Endothelial cell of umbilical vein (primary cell): ENCODE results near the gene PNCK. TPM values are rescaled to one million over a fixed set of nuclear protein-coding genes. Genes with fewer than 3 reads are reported as not detected.

ENCODE experiments used
- BruUV-seq: library from RNA; stranded (reverse); fragments of 400-500 nt; replicated peaks from 2 replicates; lab custom pipeline; 2021; lab: Mats Ljungman, UMichigan
- CTCF ChIA-PET: fragments of 300-600, 350-600 bp; sonication (Branson Sonifier 250); formaldehyde crosslinking; loops from one replicate; lab custom pipeline; 2021; ENCODE audit warnings: antibody characterized with exemption, inconsistent platforms; lab: Charles Lee
- POLR2A ChIA-PET: fragments of 300-600, 350-600 bp; sonication (Branson Sonifier 250); formaldehyde crosslinking; loops from one replicate; lab custom pipeline; 2021; ENCODE audit warnings: antibody characterized with exemption, inconsistent platforms; lab: Charles Lee
- DNase-seq: peaks from one replicate; pipeline ENCODE4 v3.0.0-alpha.2; 2011; ENCODE audit warnings: low read depth, low spot score
- FAIRE-seq: peaks from 2 replicates; lab custom pipeline; 2011; peaks lifted over from hg19 to GRCh38; lab: Jason Lieb, UNC
- H2AFZ ChIP-seq: 2 replicates; pipeline ENCODE4 v1.6.0; 2012; ENCODE audit warnings: low read depth, low read length, control low read depth, inconsistent platforms
- H3K27ac ChIP-seq: 2 replicates; pipeline ENCODE4 v1.5.1; 2011; ENCODE audit warnings: low read depth, mild to moderate bottlenecking, control low read depth, low read length, moderate library complexity; ENCODE audit not compliant: insufficient read depth
- H3K27me3 ChIP-seq, 2 experiments: 2 replicates each; pipeline versions ENCODE4 v1.6.0 to v1.6.1; 2011; ENCODE audit warnings: low read length in 2 of 2, mixed read lengths in 1 of 2; ENCODE audit not compliant: control insufficient read depth in 2 of 2, insufficient read depth in 2 of 2
- H3K36me3 ChIP-seq, 2 experiments: 2 replicates in 1 of 2; 3 replicates in 1 of 2; pipeline ENCODE4 v1.5.1; 2011; ENCODE audit warnings: low read length in 2 of 2, mild to moderate bottlenecking in 1 of 2, moderate library complexity in 1 of 2; ENCODE audit not compliant: control insufficient read depth in 2 of 2, insufficient read depth in 2 of 2; ENCODE audit errors: extremely low read depth in 1 of 2
- H3K4me1 ChIP-seq: 3 replicates; pipeline ENCODE4 v1.5.1; 2011; ENCODE audit warnings: mild to moderate bottlenecking, low read length; ENCODE audit not compliant: control insufficient read depth, insufficient read depth; ENCODE audit errors: extremely low read depth
- H3K4me2 ChIP-seq: 2 replicates; pipeline ENCODE4 v1.6.1; 2011; ENCODE audit warnings: low read length, control low read depth, mixed read lengths; ENCODE audit not compliant: insufficient read depth
- H3K4me3 ChIP-seq, 3 experiments: fragments of 200-600 bp in 1 of 3; sonication (generic), shearing (Covaris generic) in 1 of 3; replicated peaks in 1 of 3; 2 replicates each; pipeline ENCODE4 v1.5.1; 2011 to 2016; ENCODE audit warnings: control low read depth in 3 of 3, low read length in 3 of 3, mild to moderate bottlenecking in 2 of 3, inconsistent platforms in 1 of 3, low read depth in 1 of 3, moderate library complexity in 1 of 3; ENCODE audit not compliant: insufficient read depth in 1 of 3
- H3K79me2 ChIP-seq: 2 replicates; pipeline ENCODE4 v1.6.0; 2012; ENCODE audit warnings: low read length, inconsistent platforms; ENCODE audit not compliant: control insufficient read depth, insufficient read depth
- H3K9ac ChIP-seq: replicated peaks from 2 replicates; pipeline ENCODE3; 2011; ENCODE audit warnings: low read length, control low read depth; ENCODE audit not compliant: insufficient read depth; ENCODE audit errors: extremely low read depth
- H3K9me1 ChIP-seq: replicated peaks from 3 replicates; pipeline ENCODE4 v1.6.0; 2011; ENCODE audit warnings: mild to moderate bottlenecking, low read length; ENCODE audit not compliant: control insufficient read depth, insufficient read depth; ENCODE audit errors: extremely low read depth
- H3K9me3 ChIP-seq: replicated peaks from 2 replicates; pipeline ENCODE4 v1.5.1; 2012; ENCODE audit warnings: low read length, inconsistent platforms; ENCODE audit not compliant: control insufficient read depth, insufficient read depth
- H4K20me1 ChIP-seq: replicated peaks from 2 replicates; pipeline ENCODE3; 2011; ENCODE audit warnings: mild to moderate bottlenecking, low read length; ENCODE audit not compliant: control insufficient read depth, insufficient read depth; ENCODE audit errors: extremely low read depth
- CTCF ChIP-seq, 2 donors: IDR thresholded peaks; 1 replicate in 1 of 2; 2 replicates in 1 of 2; pipeline ENCODE4 v1.5.1; 2011; ENCODE audit warnings: low read length in 2 of 2, mild to moderate bottlenecking in 2 of 2, moderate library complexity in 2 of 2, control low read depth in 1 of 2, inconsistent platforms in 1 of 2, low read depth in 1 of 2; ENCODE audit not compliant: insufficient read depth in 1 of 2; ENCODE audit errors: extremely low read depth in 1 of 2
- EZH2 ChIP-seq: IDR thresholded peaks from 2 replicates; pipeline ENCODE4 v1.6.1; 2012; ENCODE audit warnings: borderline replicate concordance, low read depth, mild to moderate bottlenecking, moderate library complexity, low read length, inconsistent platforms; ENCODE audit not compliant: severe bottlenecking
- GATA2 ChIP-seq: IDR thresholded peaks from 2 replicates; pipeline ENCODE4 v1.7.0; 2011; ENCODE audit warnings: low read depth, mild to moderate bottlenecking, moderate library complexity, mixed read lengths, low read length; ENCODE audit not compliant: insufficient read length, insufficient read depth
- MAX ChIP-seq: IDR thresholded peaks from 2 replicates; pipeline ENCODE4 v1.6.1; 2011; ENCODE audit not compliant: insufficient read depth, insufficient read length
- POLR2AphosphoS5 ChIP-seq: IDR thresholded peaks from 2 replicates; pipeline ENCODE4 v1.6.1; 2012; ENCODE audit warnings: low read depth, mild to moderate bottlenecking, control low read depth, low read length, moderate library complexity; ENCODE audit not compliant: insufficient read depth
- dilution Hi-C: fragments of 300-500 bp; cut with MboI; formaldehyde crosslinking; loops from one replicate; pipeline ENCODE4 v1.15.0; 2019; ENCODE audit warnings: low sequenced_read_pairs; ENCODE audit not compliant: extremely low pct_ligation_motif_present
- intact Hi-C: fragments of 100-400 bp; cut with micrococcal nuclease; formaldehyde crosslinking; loops from one replicate; pipeline ENCODE4 v1.10.0; 2022
- polyA plus RNA-seq, 4 experiments: library from polyadenylated mRNA; depleted of rRNA in 3 of 4; stranded (reverse) in 3 of 4; unstranded in 1 of 4; fragments of >200 nt; gene quantifications; 2 replicates each; pipeline versions ENCODE4 v1.2.1 to v1.2.3, GENCODE V29; 2011 to 2012; ENCODE audit warnings: missing spikeins in 1 of 4
- total RNA-seq: library from RNA; stranded (reverse); gene quantifications from 2 replicates; pipeline ENCODE4 v1.2.3, GENCODE V29; 2021

PNCK gene
- total and polyA plus RNA-seq, 2 donors (not counting 3 experiments of a cell fraction or from before 2014, with no cell fraction given): 0.12 TPM; not detected in 1

- BruUV-seq: no TSS peak
- H3K9me3 ChIP-seq: no peaks in the 10 kb centered on the region
- FAIRE-seq: no peak
Observed at GRCh38 chrX:153662266-153662665, 11.3 kb downstream of the PNCK start.

More at GRCh38 chrX:153662266-153662665, 11.3 kb downstream of the PNCK start:
- Histone ChIP-seq H3K9ac (no peak overlapping the region), H3K27me3 (peaks cover 1 to 14% of the 10 kb centered on the region in 2 experiments), H3K27ac (no peak overlapping the region), H3K4me1 (no peaks in the 10 kb centered on the region), H3K4me2 (no peak overlapping the region), H4K20me1 (no peaks in the 10 kb centered on the region), H3K79me2 (no peaks in the 10 kb centered on the region), H3K36me3 (no peaks in the 10 kb centered on the region), H3K4me3 (no peak overlapping the region), H2AFZ (no peak overlapping the region), H3K9me1 (no peaks in the 10 kb centered on the region)
- peak; percentile 39 for DNase-seq
- ChIA-PET CTCF (interaction anchor here (0.6 to 3.3 kb wide), 15 partner anchors 8 to 721 kb away, joined by 3 to 15 read pairs (median 4); partner anchors contain the start of gene CCNQ), POLR2A (no interaction called here)
- no peak for TF ChIP-seq POLR2AphosphoS5
- no peak for TF ChIP-seq MAX
- TF ChIP-seq GATA2: no peak
- peak; percentile 39 for TF ChIP-seq EZH2
- peak; percentile 46 to 50 for TF ChIP-seq CTCF (IDR thresholded peaks at IDR 0.05; ENCODE audit: extremely low read depth in 1 of 2, insufficient read depth in 1 of 2, low read depth in 1 of 2, low read length in 2 of 2)
- dilution Hi-C loops (no loop called here), intact Hi-C loops (no loop called here)
